Dendritic cell treated with granulocyte-macrophage colony-stimulating factor and Interleukin-4, amounts not matched to agents 40 ng/mL and 50 ng/mL, for 4 days (primary cell): ENCODE measurements around the gene ENO3.
"Not testable (repeated sequence)": the region's sequence is repeated elsewhere in the genome, so short reads cannot be mapped to it uniquely, and the experiment has no call there.

Experiments used
- H3K27ac Mint-ChIP-seq: one replicate; pipeline ENCODE4 v1.8.0; 2022; ENCODE audit warnings: mild to moderate bottlenecking, mixed read lengths
- H3K27me3 Mint-ChIP-seq: one replicate; pipeline ENCODE4 v1.8.0; 2022; ENCODE audit warnings: mild to moderate bottlenecking, mixed read lengths
- H3K36me3 Mint-ChIP-seq: one replicate; pipeline ENCODE4 v1.8.0; 2022; ENCODE audit warnings: low read depth, mixed read lengths
- H3K4me1 Mint-ChIP-seq: one replicate; pipeline ENCODE4 v1.8.0; 2022; ENCODE audit warnings: low read depth, mixed read lengths
- H3K4me3 Mint-ChIP-seq: one replicate; pipeline ENCODE4 v1.8.0; 2022; ENCODE audit warnings: mild to moderate bottlenecking, moderate library complexity, mixed read lengths
- H3K9me3 Mint-ChIP-seq: one replicate; pipeline ENCODE4 v1.8.0; 2022; ENCODE audit warnings: mixed read lengths
- intact Hi-C: fragments of 100-400 bp; cut with micrococcal nuclease; formaldehyde crosslinking; loops from one replicate; pipeline ENCODE4 v1.15.0; 2022

The ENO3 gene

DNA sequence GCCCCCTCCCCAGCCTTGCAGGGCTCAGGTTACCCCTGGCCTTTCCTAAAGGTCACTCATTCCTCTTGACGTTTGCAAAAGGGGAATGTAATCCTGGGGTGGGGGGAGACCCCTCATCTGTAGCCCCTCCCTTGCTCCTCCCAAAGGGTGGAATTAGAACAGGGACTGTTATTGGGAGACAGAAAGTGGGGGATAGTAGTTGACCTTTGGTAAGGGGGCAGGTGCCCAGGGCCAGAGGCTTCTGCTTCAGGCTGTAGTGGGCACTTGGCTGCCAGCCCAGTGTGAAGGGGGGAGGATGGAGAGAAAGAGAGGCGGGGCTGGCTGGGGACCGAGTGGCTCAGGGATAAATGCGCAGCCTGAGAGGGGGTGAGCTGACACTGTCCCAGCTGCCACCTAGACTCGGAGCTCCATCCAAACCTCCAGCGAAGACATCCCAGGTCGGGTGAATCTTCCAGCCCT is at the start of gene ENO3:
ENO3 (plus strand) TSS at position 374 of the 459 bp plus-strand sequence. CDS start 711 bp downstream, outside the sequence.
- Mint-ChIP-seq H3K4me1 (peaks cover 46% of the 10 kb centered on the region), H3K36me3 (peaks cover 31% of the 10 kb centered on the region), H3K9me3 (no peaks in the 10 kb centered on the region), H3K27ac (peak within 1 kb of the TSS; percentile 90), H3K4me3 (peak within 1 kb of the TSS; percentile 75), H3K27me3 (peaks cover under 1% of the 10 kb centered on the region)
- intact Hi-C loops: no loop called here

DNA sequence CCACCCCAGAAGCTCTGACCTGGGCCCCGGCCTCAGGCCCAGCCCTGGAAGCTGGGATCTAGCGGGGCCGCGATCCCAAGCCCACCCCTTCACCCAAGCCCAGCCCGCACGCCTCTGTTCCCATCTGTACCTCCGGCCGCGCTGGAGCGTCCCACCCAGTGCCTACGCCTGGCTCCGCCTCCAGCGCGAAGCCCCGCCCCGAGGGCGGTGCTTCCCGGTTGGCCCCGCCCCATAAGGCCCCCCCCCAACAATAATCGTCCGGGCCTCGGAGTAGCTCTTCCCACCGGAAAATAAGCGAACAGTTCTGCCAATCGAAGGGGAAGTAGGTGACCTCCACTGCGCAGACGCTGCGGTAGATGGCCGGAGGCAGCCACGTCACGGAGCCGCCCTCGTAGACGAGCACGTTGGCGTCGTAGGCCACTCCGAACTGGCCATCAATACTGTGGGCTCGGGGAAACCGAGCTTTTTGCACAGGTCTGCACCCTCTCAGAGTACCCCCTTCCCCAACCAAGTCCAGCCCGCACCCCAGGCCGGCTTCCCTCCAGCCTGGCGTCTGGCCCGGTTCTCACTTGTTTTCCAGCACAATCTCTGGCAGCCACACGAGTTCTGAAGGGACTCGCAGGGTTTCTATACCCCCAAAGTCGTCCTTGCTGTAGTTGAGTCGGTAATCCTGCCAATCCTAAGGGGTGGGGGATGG is 49.1 kb upstream of the ENO3 start:
- H3K27ac Mint-ChIP-seq: peak overlapping the region; percentile 82
- H3K27me3 Mint-ChIP-seq: peaks cover 45% of the 10 kb centered on the region
- H3K4me1 Mint-ChIP-seq: peaks cover 62% of the 10 kb centered on the region
- no peaks in the 10 kb centered on the region for H3K9me3 Mint-ChIP-seq
- intact Hi-C loops: no loop called here
- peak overlapping the region; percentile 68 for H3K4me3 Mint-ChIP-seq
- peaks cover 13% of the 10 kb centered on the region for H3K36me3 Mint-ChIP-seq

DNA sequence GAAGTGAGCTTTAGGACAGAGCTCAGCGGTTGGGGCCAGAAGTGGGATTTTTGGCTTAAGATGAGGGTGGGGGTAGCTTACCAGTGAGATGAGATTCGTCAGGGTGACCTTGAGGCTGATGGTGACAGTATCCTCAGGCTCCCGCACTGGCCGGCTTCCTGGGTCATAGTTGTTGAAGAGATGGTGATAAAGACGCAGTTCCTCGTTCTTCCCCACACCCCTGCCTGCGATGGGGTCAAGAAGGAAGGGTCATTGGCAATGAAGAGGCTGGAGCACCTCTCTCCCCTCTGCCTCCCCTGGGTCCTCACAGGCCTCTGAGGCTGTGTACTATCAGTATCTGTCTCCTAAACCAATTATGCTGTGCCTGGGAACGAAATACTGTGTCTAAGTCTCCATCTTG is 48.4 kb upstream of the ENO3 start:
- Mint-ChIP-seq H3K36me3 (peaks cover 6% of the 10 kb centered on the region), H3K4me1 (peaks cover 55% of the 10 kb centered on the region), H3K27ac (peak overlapping the region; percentile 82), H3K27me3 (peaks cover 47% of the 10 kb centered on the region), H3K4me3 (no peak overlapping the region), H3K9me3 (no peaks in the 10 kb centered on the region)
- intact Hi-C loops: no loop called here

DNA sequence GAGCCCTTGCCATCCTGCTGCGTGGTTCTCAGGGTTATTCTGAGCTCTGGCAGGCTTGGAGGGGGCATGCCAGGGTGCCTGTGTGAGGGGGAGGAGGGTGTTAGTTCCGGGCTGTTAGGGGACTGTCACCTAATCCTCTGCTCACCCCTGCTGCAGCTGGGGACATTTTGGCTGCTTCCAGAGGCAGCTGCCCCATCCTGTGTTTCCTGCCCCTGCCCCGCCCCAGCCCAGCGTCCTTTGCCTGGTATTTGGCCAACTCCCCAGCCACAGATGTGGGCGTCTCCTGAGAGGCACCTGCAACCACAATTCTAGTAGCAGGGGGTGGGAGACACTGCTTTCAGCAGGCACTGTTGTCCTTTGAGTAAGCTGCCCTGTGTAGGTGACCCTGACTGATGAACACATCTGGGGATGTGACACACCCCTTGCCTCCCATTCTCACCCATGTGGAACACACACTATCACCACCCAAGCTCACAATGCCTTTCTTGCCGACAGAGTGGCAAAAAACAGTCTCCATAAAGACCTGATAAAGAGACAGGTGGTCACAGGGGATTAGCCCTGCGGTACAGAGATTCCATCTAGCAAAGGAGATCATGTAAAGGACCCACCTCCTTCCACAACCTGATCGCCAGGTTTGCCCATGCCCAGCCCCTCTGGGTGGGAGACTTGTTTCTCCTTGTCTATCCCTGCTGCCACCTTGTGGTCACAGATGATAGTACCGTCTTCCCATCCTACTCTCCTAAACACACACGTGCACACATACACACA is 47.7 kb upstream of the ENO3 start, which contains the start of gene CHRNE:
CHRNE (minus strand) TSS at position 48 of the 768 bp plus-strand sequence; CDS start at position 13, 35 bp downstream.
- Mint-ChIP-seq H3K4me3 (no peak within 1 kb of the TSS), H3K9me3 (no peaks in the 10 kb centered on the region), H3K27me3 (peaks cover 47% of the 10 kb centered on the region), H3K27ac (peak within 1 kb of the TSS; percentile 82), H3K36me3 (no peaks in the 10 kb centered on the region), H3K4me1 (peaks cover 48% of the 10 kb centered on the region)
- intact Hi-C loops: no loop called here

DNA sequence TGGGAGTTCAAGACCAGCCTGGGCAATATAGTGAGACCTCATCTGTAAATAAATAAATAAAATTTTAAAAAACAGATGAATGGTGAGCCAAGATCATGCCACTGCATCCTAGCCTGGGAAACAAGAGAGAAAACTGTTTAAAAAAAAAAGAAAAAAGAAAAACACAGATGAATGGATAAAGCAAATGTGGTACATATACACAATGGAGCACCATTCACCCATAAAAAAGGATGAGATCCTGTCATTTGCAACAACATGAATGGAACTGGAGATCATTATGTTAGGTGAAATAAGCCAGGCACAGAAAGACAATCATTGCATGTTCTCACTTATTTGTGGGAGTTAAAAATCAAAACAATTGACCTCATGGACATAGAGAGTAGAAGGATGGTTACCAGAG is 44.3 kb upstream of the ENO3 start:
- H3K9me3 Mint-ChIP-seq, H3K36me3 Mint-ChIP-seq, H3K4me3 Mint-ChIP-seq, H3K27ac Mint-ChIP-seq: not testable (repeated sequence)
- Mint-ChIP-seq H3K27me3 (peaks cover 30% of the 10 kb centered on the region), H3K4me1 (peaks cover 18% of the 10 kb centered on the region)
- intact Hi-C loops: loop anchor here (5.0 kb wide), 1 partner anchor 41 kb away; the partner anchor contains the start of gene PFN1

DNA sequence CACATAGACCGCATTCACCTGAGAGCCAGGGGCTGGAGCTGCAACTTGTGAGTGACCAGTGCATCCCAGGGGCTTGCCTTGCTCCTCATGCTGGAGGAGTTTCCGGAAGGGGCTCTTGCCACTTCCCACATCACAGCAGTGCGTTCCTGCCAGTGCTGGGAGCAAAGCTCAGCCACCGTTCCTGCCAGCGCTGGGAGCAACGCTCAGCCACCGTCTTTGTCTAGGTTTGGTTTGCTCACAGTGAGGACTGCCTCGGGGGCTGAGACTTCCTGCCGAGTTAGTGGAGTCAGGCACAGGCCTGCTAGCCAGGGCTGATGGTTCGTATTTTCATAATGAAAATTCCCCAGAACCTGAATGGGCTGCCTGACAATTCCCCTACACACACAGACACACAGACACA is 42.6 kb upstream of the ENO3 start:
- H3K4me3 Mint-ChIP-seq: no peak overlapping the region
- peaks cover 22% of the 10 kb centered on the region for H3K27me3 Mint-ChIP-seq
- intact Hi-C loops: loop anchor here (5.0 kb wide), 1 partner anchor 39 kb away; the partner anchor contains the start of gene PFN1
- no peak overlapping the region for H3K27ac Mint-ChIP-seq
- no peaks in the 10 kb centered on the region for H3K9me3 Mint-ChIP-seq
- H3K36me3 Mint-ChIP-seq: no peaks in the 10 kb centered on the region
- peaks cover 4% of the 10 kb centered on the region for H3K4me1 Mint-ChIP-seq

DNA sequence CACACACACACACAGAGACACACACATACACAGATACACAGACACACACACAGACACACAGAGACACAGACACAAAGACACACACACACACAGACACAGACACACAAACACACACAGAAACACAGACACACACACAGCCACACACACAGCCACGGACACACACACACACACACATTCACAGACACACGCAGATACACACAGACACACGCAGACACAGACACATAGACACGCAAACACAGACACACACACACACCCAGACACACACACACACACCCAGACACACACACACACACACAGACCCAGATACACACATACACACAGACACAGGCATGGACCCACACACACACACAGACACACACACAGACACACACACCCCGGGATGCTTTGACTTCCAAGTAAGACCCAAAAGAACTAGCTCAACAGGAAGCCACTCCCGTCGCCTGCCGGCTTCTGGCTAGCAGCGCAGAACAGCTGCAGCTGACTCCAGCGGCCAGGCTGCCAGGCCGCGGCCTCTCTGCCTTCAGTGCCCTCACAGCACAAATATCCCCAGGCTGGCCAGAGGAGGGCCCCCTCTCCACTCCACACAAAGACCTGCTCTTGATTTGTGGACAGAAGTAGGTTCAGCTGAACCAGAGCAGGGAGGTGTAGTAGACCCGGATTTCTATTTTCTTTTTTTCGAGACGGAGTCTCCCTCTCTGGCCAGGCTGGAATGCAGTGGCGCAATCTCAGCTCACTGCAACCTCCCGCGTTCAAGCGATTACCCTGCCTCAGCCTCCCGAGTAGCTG is 42.0 kb upstream of the ENO3 start:
- H3K36me3 Mint-ChIP-seq: no peaks in the 10 kb centered on the region
- no peak overlapping the region for H3K27ac Mint-ChIP-seq
- no peaks in the 10 kb centered on the region for H3K9me3 Mint-ChIP-seq
- H3K4me3 Mint-ChIP-seq: no peak overlapping the region
- H3K27me3 Mint-ChIP-seq: peaks cover 20% of the 10 kb centered on the region
- H3K4me1 Mint-ChIP-seq: no peaks in the 10 kb centered on the region
- intact Hi-C loops: loop anchor here (1.0 to 5.0 kb wide), 3 partner anchors 38 to 153 kb away; partner anchors contain the start of genes PFN1 and SPAG7

DNA sequence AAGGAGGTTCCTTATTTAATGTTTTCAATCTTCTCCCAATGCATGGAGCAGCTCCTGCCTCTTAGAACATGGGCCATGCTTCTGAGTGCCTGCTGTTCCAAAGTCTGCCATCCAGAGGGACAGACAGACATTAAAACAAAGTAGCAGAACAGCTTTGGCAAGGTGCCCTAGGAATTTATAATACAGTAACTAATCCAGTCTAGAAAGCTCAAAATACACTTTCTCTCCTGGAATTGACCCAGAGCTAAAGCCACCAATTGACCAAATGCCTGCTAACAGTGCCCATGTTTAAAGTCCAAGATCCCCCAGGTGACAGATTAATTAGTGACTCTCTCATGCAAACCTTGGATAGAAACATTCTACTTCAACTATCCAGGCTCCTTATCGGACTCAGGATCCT is 36.9 kb upstream of the ENO3 start:
- no peak overlapping the region for H3K4me3 Mint-ChIP-seq
- no peaks in the 10 kb centered on the region for H3K36me3 Mint-ChIP-seq
- H3K4me1 Mint-ChIP-seq: no peaks in the 10 kb centered on the region
- intact Hi-C loops: no loop called here
- no peaks in the 10 kb centered on the region for H3K9me3 Mint-ChIP-seq
- peaks cover 7% of the 10 kb centered on the region for H3K27me3 Mint-ChIP-seq
- H3K27ac Mint-ChIP-seq: no peak overlapping the region

DNA sequence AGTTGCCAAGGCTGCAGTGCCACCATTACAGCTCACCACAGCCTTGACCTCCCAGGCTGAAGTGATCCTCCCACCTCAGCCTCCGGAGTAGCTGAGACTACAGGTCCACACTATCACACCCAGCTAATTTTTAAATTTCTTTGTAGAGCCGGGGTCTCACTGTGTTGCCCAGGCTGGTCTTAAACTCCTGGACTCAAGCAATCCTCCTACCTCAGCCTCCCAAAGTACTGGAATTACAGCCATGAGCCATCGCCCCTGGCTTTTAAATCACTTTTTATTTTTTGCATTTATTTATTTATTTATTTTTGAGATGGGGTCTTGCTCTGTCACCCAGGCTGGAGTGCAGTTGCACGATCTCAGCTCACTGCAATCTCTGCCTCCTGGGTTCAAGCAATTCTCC is 36.4 kb upstream of the ENO3 start:
- H3K9me3 Mint-ChIP-seq, H3K27ac Mint-ChIP-seq, H3K4me3 Mint-ChIP-seq, H3K27me3 Mint-ChIP-seq, intact Hi-C loops, H3K4me1 Mint-ChIP-seq, H3K36me3 Mint-ChIP-seq: not testable (repeated sequence)

DNA sequence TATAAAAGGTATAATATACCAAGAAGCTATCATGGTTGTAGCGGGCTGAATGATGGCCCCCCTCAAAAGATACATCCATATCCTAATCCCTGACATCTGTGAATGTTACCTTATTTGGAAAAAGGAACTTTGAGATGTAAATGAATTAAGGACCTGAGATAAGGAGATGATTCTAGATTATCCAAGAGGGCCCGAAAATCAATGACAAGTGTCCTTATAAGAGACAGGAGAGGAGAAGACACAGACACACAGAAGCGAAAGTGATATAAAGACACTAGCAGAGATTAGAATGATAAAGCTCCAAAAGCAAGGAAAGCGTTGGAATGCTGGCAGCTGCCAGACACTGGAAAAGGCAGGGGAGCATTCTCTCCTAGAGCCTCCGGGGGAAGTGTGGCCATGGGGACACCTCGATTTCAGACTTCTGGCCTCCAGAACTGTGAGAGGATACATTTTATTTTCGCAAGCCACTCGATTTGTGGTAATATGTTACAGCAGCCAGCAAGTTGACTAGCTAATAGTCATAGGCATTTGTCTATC is 31.3 kb upstream of the ENO3 start:
- intact Hi-C loops: no loop called here

DNA sequence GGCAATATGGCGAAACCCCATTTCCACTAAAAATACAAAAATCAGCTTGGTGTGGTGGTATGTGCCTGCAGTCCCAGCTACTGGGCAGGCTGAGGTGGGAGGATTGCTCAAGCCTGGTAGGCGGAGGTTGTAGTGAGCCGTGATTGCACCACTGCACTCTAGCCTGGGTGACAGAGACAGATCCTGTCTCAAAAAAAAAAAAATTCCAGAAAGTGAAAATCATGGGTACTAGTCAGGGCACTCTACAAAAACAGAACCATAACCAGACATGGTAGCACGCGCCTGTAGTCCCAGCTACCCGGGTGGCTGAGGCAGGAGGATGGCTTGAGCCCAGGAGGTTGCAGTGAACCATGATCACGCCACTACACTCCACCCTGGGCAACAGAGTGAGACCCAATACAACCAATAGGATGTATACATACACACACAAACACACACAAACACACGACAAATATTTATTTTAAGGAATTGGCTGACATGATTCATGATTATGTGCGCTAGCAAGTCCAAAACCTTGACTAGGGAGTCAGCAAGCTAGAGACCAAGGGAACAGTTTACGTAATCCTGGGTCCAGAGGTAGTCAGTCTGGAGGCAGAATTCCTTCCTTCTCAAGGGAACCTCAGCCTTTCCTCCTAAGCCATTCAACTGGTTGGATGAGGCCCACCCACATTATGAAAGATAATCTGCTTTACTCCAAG is 30.4 kb upstream of the ENO3 start:
- peaks cover 18% of the 10 kb centered on the region for H3K4me1 Mint-ChIP-seq
- no peaks in the 10 kb centered on the region for H3K36me3 Mint-ChIP-seq
- H3K4me3 Mint-ChIP-seq: no peak overlapping the region
- intact Hi-C loops: no loop called here
- peak overlapping the region; percentile 67 for H3K27ac Mint-ChIP-seq
- H3K27me3 Mint-ChIP-seq: no peaks in the 10 kb centered on the region
- no peaks in the 10 kb centered on the region for H3K9me3 Mint-ChIP-seq

More for the DNA sequence above, 31.3 kb upstream of the ENO3 start:
- Mint-ChIP-seq H3K4me1 (peaks cover 18% of the 10 kb centered on the region), H3K27ac (peak overlapping the region; percentile 67), H3K9me3 (no peaks in the 10 kb centered on the region), H3K36me3 (no peaks in the 10 kb centered on the region), H3K27me3 (no peaks in the 10 kb centered on the region), H3K4me3 (no peak overlapping the region)

DNA sequence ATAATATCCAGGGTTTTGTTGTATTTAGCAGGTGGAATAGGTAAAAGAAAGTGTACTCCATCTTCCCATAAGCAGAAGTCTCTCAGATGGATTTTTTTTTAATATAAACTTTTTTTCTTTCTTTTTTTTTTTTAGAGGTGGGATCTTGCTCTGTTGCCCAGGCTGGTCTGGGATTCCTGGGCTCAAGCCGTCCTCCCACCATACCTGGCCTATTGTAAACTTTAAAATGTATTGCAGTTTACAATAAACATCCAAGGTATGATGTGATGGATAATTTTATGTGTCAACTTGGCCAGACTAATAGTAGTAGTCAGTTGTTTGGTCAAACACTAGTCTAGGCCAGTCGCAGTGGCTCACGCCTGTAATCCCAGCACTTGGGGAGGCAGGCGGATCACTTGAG is 29.6 kb upstream of the ENO3 start:
- Mint-ChIP-seq H3K27me3 (no peaks in the 10 kb centered on the region), H3K27ac (peak overlapping the region; percentile 67), H3K4me1 (peaks cover 20% of the 10 kb centered on the region), H3K4me3 (no peak overlapping the region), H3K36me3 (no peaks in the 10 kb centered on the region), H3K9me3 (no peaks in the 10 kb centered on the region)
- intact Hi-C loops: no loop called here
